SK-N-DZ (cell line): ENCODE measurements around the gene GLRX5. TPM values are rescaled to one million over a fixed set of nuclear protein-coding genes. Genes with fewer than 3 reads are reported as not detected.

Experiments
- DNase-seq: peaks from one replicate; pipeline ENCODE4 v3.0.0-alpha.2; 2015; ENCODE audit warnings: low spot score
- polyA plus RNA-seq, 2 experiments: library from polyadenylated mRNA; depleted of rRNA; stranded (reverse); fragments of >200 nt; gene quantifications; 2 replicates each; pipeline ENCODE4 v1.2.3, GENCODE V29; 2014

Gene GLRX5
- 63.9 and 66.4 TPM in 2 replicates for polyA plus RNA-seq (2014; cell fraction: cytosol; rRNA removed)
- polyA plus RNA-seq (2014; cell fraction: nucleus; rRNA removed), result 18.0 and 33.6 TPM in 2 replicates

- peak; percentile 99 for DNase-seq
Measured at GRCh38 chr14:95534299-95535225, at the start of gene GLRX5. GLRX5 (plus strand) TSS chr14:95535050; CDS start chr14:95535090, 40 bp downstream.

GRCh38 chr14:95485222-95485819 is 49.5 kb upstream of the GLRX5 start:
- DNase-seq, result no peak

GRCh38 chr14:95486875-95487668 is 47.8 kb upstream of the GLRX5 start:
- no peak for DNase-seq

GRCh38 chr14:95487669-95488084 is 47.2 kb upstream of the GLRX5 start:
- DNase-seq, result no peak

GRCh38 chr14:95488376-95489213 is 46.3 kb upstream of the GLRX5 start:
- no peak for DNase-seq

GRCh38 chr14:95489214-95490137 is 45.4 kb upstream of the GLRX5 start:
- no peak for DNase-seq

GRCh38 chr14:95490138-95490509 is 44.7 kb upstream of the GLRX5 start:
- DNase-seq, result no peak

GRCh38 chr14:95490727-95491451 is 44.0 kb upstream of the GLRX5 start:
- DNase-seq, result no peak

- DNase-seq, result no peak
Measured at GRCh38 chr14:95491936-95492608, 42.8 kb upstream of the GLRX5 start.

GRCh38 chr14:95493503-95493902 is 41.3 kb upstream of the GLRX5 start:
- no peak for DNase-seq

GRCh38 chr14:95493976-95494375 is 40.9 kb upstream of the GLRX5 start:
- no peak for DNase-seq

- DNase-seq, result no peak
Measured at GRCh38 chr14:95494456-95494855, 40.4 kb upstream of the GLRX5 start.

GRCh38 chr14:95495076-95495475 is 39.8 kb upstream of the GLRX5 start:
- no peak for DNase-seq

GRCh38 chr14:95495538-95496025 is 39.3 kb upstream of the GLRX5 start:
- no peak for DNase-seq

- peak; percentile 53 for DNase-seq
Measured at GRCh38 chr14:95496111-95496681, 38.7 kb upstream of the GLRX5 start.

GRCh38 chr14:95496690-95497259 is 38.1 kb upstream of the GLRX5 start:
- no peak for DNase-seq

- DNase-seq, result peak; percentile 86
Measured at GRCh38 chr14:95497561-95498011, 37.3 kb upstream of the GLRX5 start.
